ENCODE results near the gene SNTA1.

- TF ChIP-seq CTCF (conservative IDR thresholded peaks at IDR 0.05 in 1 of 2, IDR thresholded peaks at IDR 0.05 in 1 of 2; ENCODE audit: low read depth in 1 of 2, low read length in 2 of 2) (no peak), EZH2 (IDR thresholded peaks at IDR 0.05; ENCODE audit: low read length, missing control alignments) (no peak)
These were observed 33.4 kb downstream of the SNTA1 start for GRCh38 chr20:33410081-33410742.
